ENCODE results near the gene TOX4. TPM values are rescaled to one million over a fixed set of nuclear protein-coding genes. Genes with fewer than 3 reads are reported as not detected.

Gene TOX4
- total RNA-seq, 2 donors from 2014 or later, result 34.5 to 54.7 TPM

- no peak for DNase-seq (ENCODE audit: low spot score)
- Histone ChIP-seq H3K4me1 (ENCODE audit: control insufficient read depth in 1 of 2, low read depth in 2 of 2) (no peaks in the 10 kb centered on the region), H3K27ac (no peak overlapping the region), H3K27me3 (replicated peaks; ENCODE audit: insufficient read depth) (no peaks in the 10 kb centered on the region), H3K36me3 (peaks cover 4% of the 10 kb centered on the region), H3K9me3 (no peaks in the 10 kb centered on the region), H3K4me3 (no peak overlapping the region)
- no peak for ATAC-seq (ENCODE audit: insufficient number of reproducible peaks, low FRiP score, low read depth)
- TF ChIP-seq CTCF (IDR thresholded peaks at IDR 0.05), result no peak
These were observed 41.7 kb downstream of the TOX4 start for GRCh38 chr14:21518725-21519124.

GRCh38 chr14:21520767-21521166, 43.8 kb downstream of the TOX4 start:
- H3K36me3 ChIP-seq, result peaks cover 4% of the 10 kb centered on the region
- no peak for ATAC-seq (ENCODE audit: insufficient number of reproducible peaks, low FRiP score, low read depth)

GRCh38 chr14:21521501-21521900, 44.5 kb downstream of the TOX4 start:
- Histone ChIP-seq H3K9me3 (no peaks in the 10 kb centered on the region), H3K36me3 (peaks cover 4% of the 10 kb centered on the region), H3K4me1 (ENCODE audit: control insufficient read depth in 1 of 2, low read depth in 2 of 2) (peaks cover 3 to 8% of the 10 kb centered on the region in 2 donors), H3K27ac (no peak overlapping the region), H3K4me3 (no peak overlapping the region), H3K27me3 (replicated peaks; ENCODE audit: insufficient read depth) (no peaks in the 10 kb centered on the region)
- ATAC-seq (ENCODE audit: insufficient number of reproducible peaks, low FRiP score, low read depth) (no peak), DNase-seq (ENCODE audit: low spot score) (no peak)
- TF ChIP-seq CTCF (IDR thresholded peaks at IDR 0.05), result no peak

More at GRCh38 chr14:21520767-21521166, 43.8 kb downstream of the TOX4 start:
- TF ChIP-seq CTCF (IDR thresholded peaks at IDR 0.05), result no peak
- Histone ChIP-seq H3K27ac (no peak overlapping the region), H3K4me3 (no peak overlapping the region), H3K27me3 (replicated peaks; ENCODE audit: insufficient read depth) (no peaks in the 10 kb centered on the region), H3K4me1 (ENCODE audit: control insufficient read depth in 1 of 2, low read depth in 2 of 2) (peaks cover 3 to 8% of the 10 kb centered on the region in 2 donors), H3K9me3 (no peaks in the 10 kb centered on the region)
- DNase-seq (ENCODE audit: low spot score), result no peak

GRCh38 chr14:21523203-21523602, 46.2 kb downstream of the TOX4 start:
- no peak for ATAC-seq (ENCODE audit: insufficient number of reproducible peaks, low FRiP score, low read depth)
- Histone ChIP-seq H3K36me3 (peaks cover 4% of the 10 kb centered on the region), H3K4me1 (ENCODE audit: control insufficient read depth in 1 of 2, low read depth in 2 of 2) (peaks cover 8% of the 10 kb centered on the region in 2 donors), H3K4me3 (no peak overlapping the region), H3K27ac (no peak overlapping the region), H3K9me3 (no peaks in the 10 kb centered on the region), H3K27me3 (replicated peaks; ENCODE audit: insufficient read depth) (no peaks in the 10 kb centered on the region)
- TF ChIP-seq CTCF (IDR thresholded peaks at IDR 0.05), result no peak
- DNase-seq (ENCODE audit: low spot score), result no peak

- Histone ChIP-seq H3K27ac (no peak overlapping the region), H3K27me3 (replicated peaks; ENCODE audit: insufficient read depth) (no peaks in the 10 kb centered on the region), H3K4me3 (peak overlapping the region; percentile 98), H3K9me3 (no peaks in the 10 kb centered on the region), H3K4me1 (ENCODE audit: control insufficient read depth in 1 of 2, low read depth in 2 of 2) (peaks cover 8% of the 10 kb centered on the region in 2 donors), H3K36me3 (peaks cover 4% of the 10 kb centered on the region)
- DNase-seq (ENCODE audit: low spot score), result no peak
- no peak for TF ChIP-seq CTCF (IDR thresholded peaks at IDR 0.05)
- no peak for ATAC-seq (ENCODE audit: insufficient number of reproducible peaks, low FRiP score, low read depth)
These were observed 47.8 kb downstream of the TOX4 start for GRCh38 chr14:21524575-21525490.
